GM23338 (cell line): ENCODE measurements around the gene RBM33. TPM values are rescaled to one million over a fixed set of nuclear protein-coding genes. Genes with fewer than 3 reads are reported as not detected.

Experiments used
- ATAC-seq: fragments of 200-7000 bp; cut with Tn5 transposase; 3 replicates; pipeline ENCODE4 v1.9.1; 2020
- DNase-seq: peaks from one replicate; pipeline ENCODE4 v3.0.0-alpha.2; 2015; ENCODE audit warnings: low spot score
- H2AFZ ChIP-seq: fragments of 200-600 bp; sonication (generic); 2 replicates; pipeline ENCODE4 v1.8.0; 2016; ENCODE audit warnings: antibody characterized with exemption, mild to moderate bottlenecking, moderate library complexity
- H3F3A ChIP-seq: fragments of 200-600 bp; sonication (generic); replicated peaks from 2 replicates; pipeline ENCODE4 v1.8.0; 2017; ENCODE audit warnings: antibody characterized with exemption, mixed run types, low read depth
- H3K27ac ChIP-seq: fragments of 200-600 bp; sonication (generic); 2 replicates; pipeline ENCODE4 v1.6.1; 2016; ENCODE audit warnings: low read depth
- H3K27me3 ChIP-seq: fragments of 200-600 bp; sonication (generic); 2 replicates; pipeline ENCODE4 v1.8.0; 2016; ENCODE audit warnings: mild to moderate bottlenecking, mixed run types, moderate library complexity; ENCODE audit not compliant: insufficient read depth
- H3K36me3 ChIP-seq: fragments of 200-600 bp; sonication (generic); 2 replicates; pipeline ENCODE4 v1.8.0; 2016; ENCODE audit warnings: mild to moderate bottlenecking; ENCODE audit not compliant: insufficient read depth
- H3K4me1 ChIP-seq: fragments of 200-600 bp; sonication (generic); 2 replicates; pipeline ENCODE4 v1.8.0; 2016; ENCODE audit warnings: mild to moderate bottlenecking, moderate library complexity; ENCODE audit not compliant: insufficient read depth
- H3K4me2 ChIP-seq: fragments of 200-600 bp; sonication (generic); 2 replicates; pipeline ENCODE4 v1.7.1; 2017; ENCODE audit warnings: mixed run types
- H3K4me3 ChIP-seq: fragments of 200-600 bp; sonication (generic); 2 replicates; pipeline ENCODE4 v1.6.1; 2016; ENCODE audit warnings: mixed run types
- H3K79me2 ChIP-seq: fragments of 200-600 bp; sonication (generic); replicated peaks from 2 replicates; pipeline ENCODE4 v1.8.0; 2017; ENCODE audit warnings: mild to moderate bottlenecking; ENCODE audit not compliant: insufficient read depth
- H3K9me2 ChIP-seq: fragments of 200-600 bp; sonication (generic); 2 replicates; pipeline ENCODE4 v1.8.0; 2017; ENCODE audit not compliant: insufficient read depth
- H4K20me1 ChIP-seq: fragments of 200-600 bp; sonication (generic); replicated peaks from 2 replicates; pipeline ENCODE4 v1.8.0; 2017; ENCODE audit warnings: mild to moderate bottlenecking; ENCODE audit not compliant: insufficient read depth
- H3K27ac Mint-ChIP-seq: 2 replicates; pipeline ENCODE4 v1.8.0; 2020; ENCODE audit warnings: inconsistent platforms, mild to moderate bottlenecking, moderate library complexity, mixed read lengths
- H3K27me3 Mint-ChIP-seq: 3 replicates; pipeline ENCODE4 v1.8.0; 2022; ENCODE audit warnings: low read depth, mild to moderate bottlenecking, moderate library complexity, mixed read lengths, inconsistent platforms; ENCODE audit not compliant: insufficient read depth, poor library complexity
- H3K36me3 Mint-ChIP-seq: 3 replicates; pipeline ENCODE4 v1.8.0; 2021; ENCODE audit warnings: low read depth, mild to moderate bottlenecking, inconsistent platforms, moderate library complexity, mixed read lengths
- H3K4me1 Mint-ChIP-seq: 3 replicates; pipeline ENCODE4 v1.8.0; 2020; ENCODE audit warnings: mild to moderate bottlenecking, inconsistent platforms, mixed read lengths
- H3K4me3 Mint-ChIP-seq: 3 replicates; pipeline ENCODE4 v1.8.0; 2021; ENCODE audit warnings: moderate library complexity, mild to moderate bottlenecking, inconsistent platforms, mixed read lengths
- H3K9me3 Mint-ChIP-seq: 3 replicates; pipeline ENCODE4 v1.8.0; 2020; ENCODE audit warnings: moderate library complexity, mild to moderate bottlenecking, inconsistent platforms, mixed read lengths
- EZH2 ChIP-seq: fragments of 200-600 bp; sonication (generic); IDR thresholded peaks from one replicate; pipeline ENCODE4 v1.8.0; 2017; ENCODE audit warnings: antibody characterized with exemption, mild to moderate bottlenecking, low read depth; ENCODE audit not compliant: unreplicated experiment
- EZH2phosphoT487 ChIP-seq: fragments of 200-600 bp; sonication (generic); IDR thresholded peaks from one replicate; pipeline ENCODE4 v1.8.1; 2018; ENCODE audit warnings: antibody characterized with exemption; ENCODE audit not compliant: unreplicated experiment
- JUNB ChIP-seq: IDR thresholded peaks from one replicate; pipeline ENCODE4 v1.6.1; 2016; ENCODE audit warnings: antibody characterized with exemption; ENCODE audit not compliant: unreplicated experiment
- POLR2AphosphoS5 ChIP-seq: IDR thresholded peaks from 2 replicates; pipeline ENCODE4 v1.6.1; 2016; ENCODE audit warnings: antibody characterized with exemption, low read depth
- REST ChIP-seq: IDR thresholded peaks from one replicate; pipeline ENCODE4 v1.6.1; 2018; ENCODE audit warnings: antibody characterized with exemption; ENCODE audit not compliant: unreplicated experiment
- ZNF331 ChIP-seq: fragments of 250-450 bp; sonication (Bioruptor Pico); IDR thresholded peaks from 2 replicates; pipeline ENCODE4 v1.5.0; 2020; ENCODE audit warnings: low read depth, mild to moderate bottlenecking, moderate library complexity
- polyA plus RNA-seq: library from polyadenylated mRNA; unstranded; fragments of >200 nt; fragmentation: Nextera tagmentation; extraction: Ambion mirVana; gene quantifications from 2 replicates; pipeline ENCODE4 v1.2.1, GENCODE V29; 2016
- total RNA-seq: library from RNA; depleted of rRNA; stranded (reverse); fragments of >200 nt; shearing (Covaris generic); gene quantifications from 2 replicates; pipeline ENCODE4 v1.2.3, GENCODE V29; 2014
- TF ChIP-seq, protein P1 (sequence below), 2 experiments: fragments of 200-600 bp in 1 of 2; sonication (generic) in 1 of 2; conservative IDR thresholded peaks; 2 replicates each; pipeline versions ENCODE4 v1.5.1 to v1.6.1; 2016 to 2017; ENCODE audit warnings: antibody characterized with exemption in 2 of 2, low read depth in 2 of 2, mild to moderate bottlenecking in 2 of 2, moderate library complexity in 1 of 2
- TF ChIP-seq, protein P2 (sequence below): IDR thresholded peaks from 2 replicates; pipeline ENCODE4 v1.6.1; 2016; ENCODE audit warnings: antibody characterized with exemption

The RBM33 gene
- total and polyA plus RNA-seq, 2 experiments from 2014 or later: 47.7 to 94.7 TPM

DNA sequence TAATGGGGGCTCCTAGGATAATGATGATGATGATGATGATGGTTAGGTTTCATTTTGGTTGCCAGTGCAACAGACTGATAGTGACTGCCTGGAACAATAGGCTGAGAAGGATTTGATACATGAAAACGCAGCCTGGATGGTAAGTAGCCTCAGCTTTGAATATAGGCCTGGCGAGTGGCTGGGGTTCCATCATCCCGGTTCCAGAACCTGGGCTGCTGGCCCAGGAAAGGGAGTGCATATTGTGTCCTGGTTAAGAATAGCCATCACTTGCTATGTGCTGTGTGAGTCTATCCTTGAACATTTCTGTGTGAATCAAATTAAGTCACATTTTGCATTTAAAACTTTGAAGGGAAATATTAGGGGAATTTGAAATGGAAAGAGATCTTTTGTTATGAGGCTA, 105.1 kb downstream of the RBM33 start (continued):
- TF ChIP-seq, protein P1, sequence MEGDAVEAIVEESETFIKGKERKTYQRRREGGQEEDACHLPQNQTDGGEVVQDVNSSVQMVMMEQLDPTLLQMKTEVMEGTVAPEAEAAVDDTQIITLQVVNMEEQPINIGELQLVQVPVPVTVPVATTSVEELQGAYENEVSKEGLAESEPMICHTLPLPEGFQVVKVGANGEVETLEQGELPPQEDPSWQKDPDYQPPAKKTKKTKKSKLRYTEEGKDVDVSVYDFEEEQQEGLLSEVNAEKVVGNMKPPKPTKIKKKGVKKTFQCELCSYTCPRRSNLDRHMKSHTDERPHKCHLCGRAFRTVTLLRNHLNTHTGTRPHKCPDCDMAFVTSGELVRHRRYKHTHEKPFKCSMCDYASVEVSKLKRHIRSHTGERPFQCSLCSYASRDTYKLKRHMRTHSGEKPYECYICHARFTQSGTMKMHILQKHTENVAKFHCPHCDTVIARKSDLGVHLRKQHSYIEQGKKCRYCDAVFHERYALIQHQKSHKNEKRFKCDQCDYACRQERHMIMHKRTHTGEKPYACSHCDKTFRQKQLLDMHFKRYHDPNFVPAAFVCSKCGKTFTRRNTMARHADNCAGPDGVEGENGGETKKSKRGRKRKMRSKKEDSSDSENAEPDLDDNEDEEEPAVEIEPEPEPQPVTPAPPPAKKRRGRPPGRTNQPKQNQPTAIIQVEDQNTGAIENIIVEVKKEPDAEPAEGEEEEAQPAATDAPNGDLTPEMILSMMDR (conservative IDR thresholded peaks at IDR 0.05; ENCODE audit: low read depth in 2 of 2): no peak
- TF ChIP-seq ZNF331 (CRISPR knock-in tag) (no peak), EZH2phosphoT487 (no peak), POLR2AphosphoS5 (no peak)

DNA sequence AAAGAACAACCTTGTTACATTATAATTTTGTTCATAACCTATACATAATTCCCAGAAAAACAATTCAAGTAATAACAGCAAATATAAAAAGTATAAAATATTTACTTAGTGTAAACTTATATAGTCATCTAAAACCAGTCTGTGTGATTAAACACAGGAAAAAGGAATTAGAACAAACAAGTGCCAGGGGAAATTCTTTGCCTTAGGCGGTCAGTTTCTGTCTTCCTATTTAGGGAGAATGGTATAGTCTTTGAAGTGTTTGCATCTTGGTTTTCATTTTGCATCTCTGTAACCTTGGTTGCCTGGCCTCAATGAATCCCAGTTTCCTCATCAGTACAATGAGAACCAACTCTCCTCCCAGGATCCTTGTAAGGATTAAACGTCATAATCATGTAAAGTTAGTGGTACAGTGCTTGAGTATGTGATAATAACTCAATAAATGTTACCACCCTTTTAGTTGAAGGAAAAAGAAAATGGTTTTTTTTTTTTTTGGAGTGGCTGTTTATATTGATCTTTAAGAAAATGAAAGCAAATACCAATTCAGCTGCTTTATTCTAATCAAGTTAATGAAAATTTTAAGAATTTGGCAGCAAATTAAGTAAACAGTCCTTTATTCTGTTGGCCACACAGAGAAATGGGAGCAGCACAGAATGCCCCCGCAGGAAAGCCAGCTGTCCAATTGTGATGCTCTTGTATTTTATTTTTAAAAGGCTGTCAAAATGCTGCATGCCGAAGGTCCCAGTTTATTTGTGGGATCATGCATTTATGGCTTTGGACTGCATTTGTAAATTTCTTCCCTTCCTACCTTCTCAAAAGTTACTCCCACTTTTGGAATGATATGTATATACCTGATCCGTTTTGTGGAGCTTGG, 106.0 kb downstream of the RBM33 start:
- Histone ChIP-seq H3K36me3 (peaks cover 5% of the 10 kb centered on the region; the same call in 1 of the 2 replicates), H3K79me2 (peaks cover 92% of the 10 kb centered on the region), H3F3A (no peaks in the 10 kb centered on the region), H3K27ac (no peak overlapping the region), H3K27me3 (no peaks in the 10 kb centered on the region), H3K9me2 (no peaks in the 10 kb centered on the region), H3K4me2 (no peak overlapping the region), H4K20me1 (peaks cover 36% of the 10 kb centered on the region), H2AFZ (no peak overlapping the region), H3K4me3 (no peak overlapping the region), H3K4me1 (peaks cover 10% of the 10 kb centered on the region; the same call in 1 of the 2 replicates)
- ATAC-seq: no peak
- H3K4me1 Mint-ChIP-seq: peaks cover 44% of the 10 kb centered on the region
- peaks cover 12% of the 10 kb centered on the region for H3K36me3 Mint-ChIP-seq
- no peak overlapping the region for H3K27ac Mint-ChIP-seq
- H3K27me3 Mint-ChIP-seq: no peaks in the 10 kb centered on the region
- no peak overlapping the region for H3K4me3 Mint-ChIP-seq
- TF ChIP-seq EZH2: no peak
- no peak for TF ChIP-seq JUNB
- H3K9me3 Mint-ChIP-seq: no peaks in the 10 kb centered on the region
- no peak for DNase-seq

GRCh38 chr7:155751409-155751808, 106.9 kb downstream of the RBM33 start:
- Histone ChIP-seq H3K27me3 (no peaks in the 10 kb centered on the region), H3K4me3 (no peak overlapping the region), H3K4me1 (peaks cover 10% of the 10 kb centered on the region; the same call in 1 of the 2 replicates), H3K4me2 (no peak overlapping the region), H4K20me1 (peaks cover 41% of the 10 kb centered on the region), H3K27ac (no peak overlapping the region), H3K79me2 (peaks cover 99% of the 10 kb centered on the region), H3K36me3 (peaks cover 4% of the 10 kb centered on the region; the same call in 1 of the 2 replicates), H2AFZ (no peak overlapping the region), H3K9me2 (no peaks in the 10 kb centered on the region), H3F3A (no peaks in the 10 kb centered on the region)
- H3K27me3 Mint-ChIP-seq: no peaks in the 10 kb centered on the region
- ATAC-seq: no peak
- no peak for DNase-seq
- H3K4me3 Mint-ChIP-seq: no peak overlapping the region
- peaks cover 3% of the 10 kb centered on the region; the same call in 2 of the 3 replicates for H3K9me3 Mint-ChIP-seq
- H3K27ac Mint-ChIP-seq: no peak overlapping the region
- H3K36me3 Mint-ChIP-seq: peaks cover 10% of the 10 kb centered on the region; the same call in 2 of the 3 replicates
- TF ChIP-seq REST (no peak), JUNB (no peak)
- TF ChIP-seq, protein P2, sequence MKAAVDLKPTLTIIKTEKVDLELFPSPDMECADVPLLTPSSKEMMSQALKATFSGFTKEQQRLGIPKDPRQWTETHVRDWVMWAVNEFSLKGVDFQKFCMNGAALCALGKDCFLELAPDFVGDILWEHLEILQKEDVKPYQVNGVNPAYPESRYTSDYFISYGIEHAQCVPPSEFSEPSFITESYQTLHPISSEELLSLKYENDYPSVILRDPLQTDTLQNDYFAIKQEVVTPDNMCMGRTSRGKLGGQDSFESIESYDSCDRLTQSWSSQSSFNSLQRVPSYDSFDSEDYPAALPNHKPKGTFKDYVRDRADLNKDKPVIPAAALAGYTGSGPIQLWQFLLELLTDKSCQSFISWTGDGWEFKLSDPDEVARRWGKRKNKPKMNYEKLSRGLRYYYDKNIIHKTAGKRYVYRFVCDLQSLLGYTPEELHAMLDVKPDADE: no peak
- H3K4me1 Mint-ChIP-seq: peaks cover 44% of the 10 kb centered on the region
